Keratinocyte (primary cell): ENCODE results near the gene SREK1IP1. TPM values are rescaled to one million over a fixed set of nuclear protein-coding genes. Genes with fewer than 3 reads are reported as not detected.

Experiments
- DNase-seq: peaks from one replicate; pipeline ENCODE4 v3.0.0-alpha.2; 2011; ENCODE audit warnings: low read depth, missing footprints, low spot score
- FAIRE-seq: peaks from 2 replicates; lab custom pipeline; 2011; peaks lifted over from hg19 to GRCh38; lab: Jason Lieb, UNC
- H2AFZ ChIP-seq: 2 replicates; pipeline ENCODE4 v1.6.0; 2012; ENCODE audit warnings: low read length, control low read depth, inconsistent platforms; ENCODE audit not compliant: control insufficient read depth
- H3K27ac ChIP-seq: 2 replicates; pipeline ENCODE4 v1.5.1; 2011; ENCODE audit warnings: low read length; ENCODE audit not compliant: control insufficient read depth, insufficient read depth
- H3K27me3 ChIP-seq: 3 replicates; pipeline ENCODE4 v1.6.0; 2011; ENCODE audit warnings: low read length; ENCODE audit not compliant: control insufficient read depth, insufficient read depth; ENCODE audit errors: extremely low read depth
- H3K36me3 ChIP-seq, 2 experiments: 2 replicates in 1 of 2; 3 replicates in 1 of 2; pipeline ENCODE4 v1.5.1; 2011; ENCODE audit warnings: low read length in 2 of 2, mild to moderate bottlenecking in 1 of 2; ENCODE audit not compliant: control insufficient read depth in 2 of 2, insufficient read depth in 2 of 2; ENCODE audit errors: extremely low read depth in 1 of 2
- H3K4me1 ChIP-seq: 3 replicates; pipeline ENCODE4 v1.5.1; 2011; ENCODE audit warnings: low read length; ENCODE audit not compliant: control insufficient read depth, insufficient read depth; ENCODE audit errors: extremely low read depth
- H3K4me2 ChIP-seq: 3 replicates; pipeline ENCODE4 v1.6.0; 2011; ENCODE audit warnings: low read depth, low read length; ENCODE audit not compliant: control insufficient read depth, insufficient read depth; ENCODE audit errors: extremely low read depth
- H3K4me3 ChIP-seq, 3 experiments: fragments of 200-600 bp in 1 of 3; sonication (generic) in 1 of 3; 2 replicates in 2 of 3; 3 replicates in 1 of 3; pipeline ENCODE4 v1.5.1; 2011 to 2016; ENCODE audit warnings: low read length in 3 of 3, mild to moderate bottlenecking in 3 of 3, control low read depth in 2 of 3, inconsistent platforms in 1 of 3, low read depth in 1 of 3, mixed read lengths in 1 of 3, mixed run types in 1 of 3, moderate library complexity in 1 of 3; ENCODE audit not compliant: control insufficient read depth in 2 of 3, insufficient read depth in 2 of 3; ENCODE audit errors: extremely low read depth in 1 of 3
- H3K79me2 ChIP-seq: 2 replicates; pipeline ENCODE4 v1.6.0; 2012; ENCODE audit warnings: low read length; ENCODE audit not compliant: control insufficient read depth, insufficient read depth
- H3K9ac ChIP-seq: 3 replicates; pipeline ENCODE4 v1.6.0; 2011; ENCODE audit warnings: low read length; ENCODE audit not compliant: control insufficient read depth, insufficient read depth; ENCODE audit errors: extremely low read depth
- H3K9me1 ChIP-seq: 3 replicates; pipeline ENCODE4 v1.6.0; 2011; ENCODE audit warnings: low read length; ENCODE audit not compliant: control insufficient read depth, insufficient read depth; ENCODE audit errors: extremely low read depth
- H3K9me3 ChIP-seq: 2 replicates; pipeline ENCODE4 v1.5.1; 2012; ENCODE audit warnings: low read depth, low read length; ENCODE audit not compliant: control insufficient read depth
- H4K20me1 ChIP-seq: 3 replicates; pipeline ENCODE4 v1.6.0; 2011; ENCODE audit warnings: low read length; ENCODE audit not compliant: control insufficient read depth, insufficient read depth; ENCODE audit errors: extremely low read depth
- EZH2 ChIP-seq: IDR thresholded peaks from one replicate; pipeline ENCODE4 v1.6.1; 2012; ENCODE audit warnings: inconsistent platforms, mild to moderate bottlenecking, low read length, moderate library complexity
- dilution Hi-C: fragments of 300-500 bp; cut with MboI; formaldehyde crosslinking; loops from one replicate; pipeline ENCODE4 v1.7.0; 2020; ENCODE audit warnings: low sequenced_read_pairs; ENCODE audit not compliant: extremely low pct_ligation_motif_present
- polyA plus RNA-seq, 5 experiments: library from polyadenylated mRNA; depleted of rRNA in 3 of 5; stranded (reverse) in 3 of 5; stranded (forward) in 1 of 5; unstranded in 1 of 5; fragments of >200 nt; gene quantifications; 1 replicate in 1 of 5; 2 replicates in 3 of 5; 3 replicates in 1 of 5; pipeline versions ENCODE4 v1.2.1 to v1.2.3, GENCODE V29; 2011 to 2012; ENCODE audit warnings: missing spikeins in 2 of 5, low read depth in 1 of 5, low replicate concordance in 1 of 5
- TF ChIP-seq, protein P1 (sequence below), 3 experiments: IDR thresholded peaks in 1 of 3; conservative IDR thresholded peaks in 1 of 3; optimal IDR thresholded peaks in 1 of 3; 2 replicates in 2 of 3; 3 replicates in 1 of 3; pipeline versions ENCODE3 to v1.5.1; 2011; ENCODE audit warnings: low read length in 3 of 3, mild to moderate bottlenecking in 3 of 3, moderate library complexity in 2 of 3, control low read depth in 1 of 3, inconsistent platforms in 1 of 3; ENCODE audit not compliant: insufficient read depth in 2 of 3; ENCODE audit errors: extremely low read depth in 1 of 3

The SREK1IP1 gene
- polyA plus RNA-seq, 1 donor (not counting 4 experiments of a cell fraction or from before 2014, with no cell fraction given): 10.8 TPM

DNA sequence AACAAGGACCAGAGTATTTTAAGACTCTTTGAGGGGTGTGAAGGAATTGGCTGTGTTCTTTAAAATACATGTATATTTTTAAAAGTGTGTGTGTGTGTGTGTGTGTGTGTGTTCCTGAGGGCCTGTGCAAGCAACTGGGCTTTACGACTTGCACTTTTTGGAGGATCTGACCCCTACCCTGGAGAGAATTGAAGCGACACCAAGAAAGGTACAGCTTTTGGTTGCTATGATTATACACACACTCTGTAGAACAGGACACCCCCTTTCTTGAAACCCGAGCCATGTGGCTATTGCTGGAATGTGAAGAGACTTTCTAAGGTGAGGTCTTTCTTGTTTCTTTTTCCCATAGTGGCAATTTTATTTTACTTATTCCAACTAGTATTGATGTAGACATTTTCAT, 77.2 kb downstream of the SREK1IP1 start:
- H3K36me3 ChIP-seq: no peaks in the 10 kb centered on the region
- H3K4me1 ChIP-seq: no peaks in the 10 kb centered on the region
- no peak for FAIRE-seq
- H4K20me1 ChIP-seq: no peaks in the 10 kb centered on the region
- H3K4me3 ChIP-seq: peak overlapping the region in 1 of 3 experiments; percentile 4
- no peaks in the 10 kb centered on the region for H3K9me3 ChIP-seq
- dilution Hi-C loops: no loop called here
- H3K27ac ChIP-seq: no peak overlapping the region
- H3K4me2 ChIP-seq: peak overlapping the region; percentile 58
- H3K27me3 ChIP-seq: peaks cover 43% of the 10 kb centered on the region
- no peak overlapping the region for H2AFZ ChIP-seq
- H3K79me2 ChIP-seq: no peaks in the 10 kb centered on the region
- H3K9me1 ChIP-seq: no peaks in the 10 kb centered on the region
- DNase-seq: no peak
- H3K9ac ChIP-seq: no peak overlapping the region
- no peak for TF ChIP-seq EZH2
- TF ChIP-seq, protein P1, sequence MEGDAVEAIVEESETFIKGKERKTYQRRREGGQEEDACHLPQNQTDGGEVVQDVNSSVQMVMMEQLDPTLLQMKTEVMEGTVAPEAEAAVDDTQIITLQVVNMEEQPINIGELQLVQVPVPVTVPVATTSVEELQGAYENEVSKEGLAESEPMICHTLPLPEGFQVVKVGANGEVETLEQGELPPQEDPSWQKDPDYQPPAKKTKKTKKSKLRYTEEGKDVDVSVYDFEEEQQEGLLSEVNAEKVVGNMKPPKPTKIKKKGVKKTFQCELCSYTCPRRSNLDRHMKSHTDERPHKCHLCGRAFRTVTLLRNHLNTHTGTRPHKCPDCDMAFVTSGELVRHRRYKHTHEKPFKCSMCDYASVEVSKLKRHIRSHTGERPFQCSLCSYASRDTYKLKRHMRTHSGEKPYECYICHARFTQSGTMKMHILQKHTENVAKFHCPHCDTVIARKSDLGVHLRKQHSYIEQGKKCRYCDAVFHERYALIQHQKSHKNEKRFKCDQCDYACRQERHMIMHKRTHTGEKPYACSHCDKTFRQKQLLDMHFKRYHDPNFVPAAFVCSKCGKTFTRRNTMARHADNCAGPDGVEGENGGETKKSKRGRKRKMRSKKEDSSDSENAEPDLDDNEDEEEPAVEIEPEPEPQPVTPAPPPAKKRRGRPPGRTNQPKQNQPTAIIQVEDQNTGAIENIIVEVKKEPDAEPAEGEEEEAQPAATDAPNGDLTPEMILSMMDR (optimal IDR thresholded peaks at IDR 0.05 in 1 of 3, IDR thresholded peaks at IDR 0.05 in 1 of 3, conservative IDR thresholded peaks at IDR 0.05 in 1 of 3; ENCODE audit: extremely low read depth in 1 of 3, insufficient read depth in 2 of 3, low read length in 3 of 3): no peak

DNA sequence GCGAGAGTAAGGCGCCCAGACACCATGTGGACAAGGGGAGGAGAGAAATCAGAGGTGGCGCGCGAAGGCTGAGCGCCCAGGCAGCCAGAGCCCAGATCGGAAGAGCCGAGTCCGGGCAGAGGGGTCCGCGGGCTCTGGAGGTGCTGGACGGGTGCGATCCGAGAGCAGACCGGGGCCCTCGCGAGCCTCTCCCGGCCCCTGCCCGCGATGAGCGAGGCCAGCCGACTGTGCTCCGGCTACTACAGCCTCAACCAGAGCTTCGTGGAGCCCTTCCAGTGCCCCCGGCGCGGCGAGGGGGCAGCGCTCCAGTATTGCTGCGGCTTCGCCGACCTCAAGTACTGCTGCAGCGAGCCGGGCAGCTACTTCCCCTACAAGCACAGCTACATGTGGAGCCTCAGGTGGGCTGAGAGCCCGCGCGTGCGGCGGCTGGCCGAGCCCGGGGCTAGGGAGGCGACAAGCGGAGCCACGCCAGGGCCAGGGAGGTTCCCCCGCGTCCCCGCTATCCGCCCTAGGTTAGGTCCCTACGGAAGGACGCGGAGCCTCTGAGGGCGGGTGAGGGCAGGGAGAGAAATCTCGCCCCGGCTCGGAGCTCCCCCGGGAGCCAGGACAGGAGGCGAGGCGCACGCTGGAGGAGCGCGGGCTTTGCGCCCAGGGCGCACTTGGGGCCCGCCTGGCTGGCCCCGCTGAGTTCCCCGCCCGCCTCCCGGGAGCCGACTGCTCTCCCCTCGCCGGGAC, 77.9 kb downstream of the SREK1IP1 start, which contains the start of gene SHISAL2B:
Gene SHISAL2B, plus strand, starts transcription at position 87 of the 735 bp plus-strand sequence. Its CDS starts 121 bp downstream, at position 208.
- Histone ChIP-seq H3K9ac (no peak within 1 kb of the TSS), H3K79me2 (no peaks in the 10 kb centered on the region), H3K27ac (no peak within 1 kb of the TSS), H2AFZ (peak within 1 kb of the TSS; percentile 21), H3K27me3 (peaks cover 43% of the 10 kb centered on the region), H3K36me3 (no peaks in the 10 kb centered on the region), H4K20me1 (no peaks in the 10 kb centered on the region), H3K4me3 (peak within 1 kb of the TSS in 2 of 3 experiments; percentile 26 to 46), H3K9me3 (no peaks in the 10 kb centered on the region), H3K4me1 (no peaks in the 10 kb centered on the region), H3K9me1 (no peaks in the 10 kb centered on the region), H3K4me2 (peak within 1 kb of the TSS; percentile 58)
- DNase-seq (no peak), FAIRE-seq (no peak)
- TF ChIP-seq, protein P1 (optimal IDR thresholded peaks at IDR 0.05 in 1 of 3, IDR thresholded peaks at IDR 0.05 in 1 of 3, conservative IDR thresholded peaks at IDR 0.05 in 1 of 3; ENCODE audit: extremely low read depth in 1 of 3, insufficient read depth in 2 of 3, low read length in 3 of 3): no peak
- TF ChIP-seq EZH2: peak; percentile 52
- dilution Hi-C loops: no loop called here
